VCaP (cell line): ENCODE results near the gene ZFP69B.

ENCODE experiments used
- H3K27ac ChIP-seq: fragments of 450-650 bp; 2 replicates; pipeline ENCODE4 v1.5.1; 2017
- CTCF ChIP-seq: fragments of 450-650 bp; conservative IDR thresholded peaks from 2 replicates; pipeline ENCODE4 v1.5.1; 2017; ENCODE audit warnings: mild to moderate bottlenecking, moderate library complexity

The ZFP69B gene

GRCh38 chr1:40508375-40509341 is 58.4 kb downstream of the ZFP69B start, which contains the start of gene EXO5:
EXO5 (plus strand) TSS chr1:40508767; CDS start chr1:40514545, 5,778 bp downstream.
- peak within 1 kb of the TSS; percentile 74 for H3K27ac ChIP-seq
- no peak for TF ChIP-seq CTCF
